Right atrium auricular region (tissue), 2 donors: ENCODE measurements around the gene ERVV-1. TPM values are rescaled to one million over a fixed set of nuclear protein-coding genes. Genes with fewer than 3 reads are reported as not detected.

Experiments used
- DNase-seq: peaks from one replicate; pipeline ENCODE4 v3.0.0-alpha.2; 2019; ENCODE audit warnings: low spot score
- H3K27ac ChIP-seq, 2 donors: fragments of 200-600 bp; sonication (generic); 1 replicate in 1 of 2; 2 replicates in 1 of 2; pipeline ENCODE4 v1.5.1; 2016 to 2019
- H3K27me3 ChIP-seq, 2 donors: fragments of 200-600 bp; sonication (generic); one replicate each; pipeline versions ENCODE4 v1.5.1 to v1.6.0; 2017 to 2019
- H3K36me3 ChIP-seq: fragments of 200-600 bp; sonication (generic); one replicate; pipeline ENCODE4 v1.5.1; 2016
- H3K4me1 ChIP-seq, 2 donors: fragments of 200-600 bp; sonication (generic); one replicate each; pipeline versions ENCODE4 v1.5.1 to v1.6.0; 2017 to 2019
- H3K4me3 ChIP-seq, 2 donors: fragments of 200-600 bp; sonication (generic); 1 replicate in 1 of 2; 2 replicates in 1 of 2; pipeline ENCODE4 v1.5.1; 2017 to 2019; ENCODE audit warnings: mild to moderate bottlenecking in 1 of 2, moderate library complexity in 1 of 2
- H3K9me3 ChIP-seq, 2 donors: fragments of 200-600 bp; sonication (generic); one replicate each; pipeline ENCODE4 v1.5.1; 2019
- CTCF ChIP-seq, 2 donors: fragments of 200-600 bp; sonication (generic); IDR thresholded peaks; one replicate each; pipeline ENCODE4 v1.5.1; 2019; ENCODE audit warnings: antibody characterized with exemption in 2 of 2
- total RNA-seq, 2 donors: library from RNA; depleted of rRNA; stranded (reverse); fragments of >200 nt; gene quantifications; one replicate each; pipeline ENCODE4 v1.1.0, GENCODE V29; 2016

The ERVV-1 gene
- total RNA-seq, 2 donors from 2014 or later, result not detected

GRCh38 chr19:53034054-53034453 is 20.3 kb downstream of the ERVV-1 start:
- Histone ChIP-seq H3K27me3 (no peaks in the 10 kb centered on the region), H3K4me1 (no peaks in the 10 kb centered on the region), H3K4me3 (no peak overlapping the region), H3K27ac (no peak overlapping the region), H3K9me3 (peaks cover 5 to 20% of the 10 kb centered on the region in 2 donors), H3K36me3 (no peaks in the 10 kb centered on the region)
- DNase-seq, result no peak
- TF ChIP-seq CTCF (IDR thresholded peaks at IDR 0.05), result no peak

GRCh38 chr19:53034948-53035675 is 21.4 kb downstream of the ERVV-1 start:
- Histone ChIP-seq H3K9me3 (peaks cover 5 to 26% of the 10 kb centered on the region in 2 donors), H3K4me1 (no peaks in the 10 kb centered on the region), H3K36me3 (no peaks in the 10 kb centered on the region), H3K4me3 (no peak overlapping the region), H3K27ac (no peak overlapping the region), H3K27me3 (no peaks in the 10 kb centered on the region)
- TF ChIP-seq CTCF (IDR thresholded peaks at IDR 0.05), result no peak
- no peak for DNase-seq

GRCh38 chr19:53037101-53038097 is 23.7 kb downstream of the ERVV-1 start:
- no peak for DNase-seq
- Histone ChIP-seq H3K4me3 (peak overlapping the region; percentile 1 to 32), H3K9me3 (peaks cover 5 to 26% of the 10 kb centered on the region in 2 donors), H3K4me1 (no peaks in the 10 kb centered on the region), H3K27me3 (no peaks in the 10 kb centered on the region), H3K27ac (no peak overlapping the region), H3K36me3 (no peaks in the 10 kb centered on the region)
- TF ChIP-seq CTCF (IDR thresholded peaks at IDR 0.05), result no peak

- H3K9me3 ChIP-seq, result peaks cover 5 to 26% of the 10 kb centered on the region in 2 donors
- H3K27ac ChIP-seq, result no peak overlapping the region
- H3K4me1 ChIP-seq, result no peaks in the 10 kb centered on the region
- DNase-seq, result no peak
- H3K36me3 ChIP-seq, result no peaks in the 10 kb centered on the region
- no peak overlapping the region for H3K4me3 ChIP-seq
- H3K27me3 ChIP-seq, result no peaks in the 10 kb centered on the region
- no peak for TF ChIP-seq CTCF (IDR thresholded peaks at IDR 0.05)
Measured at GRCh38 chr19:53041366-53041765, 27.6 kb downstream of the ERVV-1 start.

- H3K36me3 ChIP-seq, result no peaks in the 10 kb centered on the region
- no peaks in the 10 kb centered on the region for H3K4me1 ChIP-seq
- TF ChIP-seq CTCF (IDR thresholded peaks at IDR 0.05), result no peak
- DNase-seq, result no peak
- peaks cover 4 to 13% of the 10 kb centered on the region in 2 donors for H3K9me3 ChIP-seq
- H3K27me3 ChIP-seq, result no peaks in the 10 kb centered on the region
- no peak overlapping the region for H3K27ac ChIP-seq
- H3K4me3 ChIP-seq, result no peak overlapping the region
Measured at GRCh38 chr19:53045536-53045935, 31.8 kb downstream of the ERVV-1 start.
